Measurements from ENCODE around the gene CTBP2.
A peak's percentile ranks its signal among the peaks of the same experiment; 100 is the strongest.
"Not testable (repeated sequence)": the region's sequence is repeated elsewhere in the genome, so short reads cannot be mapped to it uniquely, and the experiment has no call there.

The CTBP2 gene

DNA sequence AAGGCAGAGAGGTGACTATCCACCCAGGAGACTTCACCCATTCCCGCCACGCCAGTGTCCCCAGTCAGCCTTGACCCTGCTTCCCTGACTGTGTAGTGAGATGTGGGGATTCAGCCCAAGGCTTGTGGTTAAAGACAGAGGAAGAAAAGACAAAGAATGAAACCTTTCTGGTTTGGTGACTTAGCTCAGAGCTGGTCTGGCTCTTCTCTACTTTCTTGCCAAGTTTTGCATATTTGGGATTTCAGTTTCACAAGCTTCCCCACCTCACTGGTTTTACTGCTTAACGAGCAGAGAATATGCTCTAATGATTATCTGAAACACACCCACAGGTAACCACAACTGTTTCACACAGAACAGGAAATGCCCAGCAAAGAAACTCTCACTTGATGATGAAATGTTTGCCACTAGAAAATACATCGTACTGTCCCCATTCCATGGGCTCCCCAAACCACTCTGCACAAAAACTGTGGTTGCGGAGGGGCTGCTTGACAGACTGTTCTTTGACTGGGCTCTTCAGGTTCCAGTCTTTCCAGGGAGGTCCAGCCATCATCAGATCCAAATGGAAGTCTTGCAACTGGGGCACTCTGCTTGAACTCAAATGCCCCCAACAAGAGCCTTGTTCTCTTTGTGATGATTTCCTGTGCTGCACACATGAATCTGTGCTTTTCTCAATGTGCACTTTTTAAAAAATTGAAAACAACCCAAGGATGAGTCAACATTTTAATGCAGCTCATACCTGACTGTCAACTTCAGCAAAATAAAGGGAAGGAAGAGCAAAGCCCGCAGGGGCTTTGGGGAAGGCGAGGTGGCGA, 95.5 kb downstream of the CTBP2 start:
- DNase-seq (ENCODE audit: low spot score), result no peak

DNA sequence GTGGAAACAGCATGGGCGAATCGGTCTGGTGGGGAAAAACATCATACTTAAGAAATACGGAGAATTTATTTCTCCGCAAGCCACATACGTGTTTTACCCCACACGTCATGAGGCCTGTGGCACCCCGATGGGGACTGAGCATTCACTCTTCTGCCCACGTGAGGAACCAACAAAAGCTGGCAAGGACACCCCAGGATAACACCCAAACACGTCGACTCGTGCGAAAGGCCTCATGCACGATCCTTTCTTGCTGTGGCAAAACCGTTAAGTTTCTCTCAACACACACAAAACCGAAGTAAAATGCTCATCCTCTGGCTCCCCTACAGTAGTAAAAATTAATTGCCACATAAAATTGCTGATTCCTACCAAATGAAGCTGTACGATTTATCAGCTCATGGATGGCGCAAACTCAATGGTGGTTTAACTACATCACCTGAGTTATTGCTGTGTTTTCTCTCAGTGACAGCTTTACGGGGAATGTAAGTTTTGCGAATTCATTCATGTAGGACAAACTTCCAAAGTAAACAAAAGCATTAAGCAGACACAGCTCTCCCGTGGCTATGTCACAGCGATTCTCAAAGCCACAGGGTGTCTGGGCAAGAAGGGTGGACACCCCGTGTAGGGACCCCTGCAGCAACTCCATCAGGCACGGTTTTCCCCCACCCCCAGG, 97.0 kb downstream of the CTBP2 start:
- no peak for DNase-seq (ENCODE audit: low spot score)

DNA sequence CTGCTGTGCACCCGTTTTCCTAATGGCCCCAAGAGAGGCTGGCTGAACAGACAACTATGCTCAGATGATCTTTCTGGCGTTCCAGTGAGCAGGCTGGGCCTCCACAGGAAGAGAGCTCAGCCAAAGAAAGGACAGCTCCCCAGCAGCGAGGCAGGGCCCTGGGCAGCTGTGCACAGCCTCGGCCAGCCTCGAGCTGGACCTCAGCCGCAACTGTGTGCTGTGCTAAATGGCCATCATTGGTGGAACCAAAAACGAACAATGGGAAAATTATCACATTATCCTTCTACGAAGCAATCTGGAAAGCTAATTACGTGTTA, 97.5 kb downstream of the CTBP2 start:
- no peak for DNase-seq (ENCODE audit: low spot score)

DNA sequence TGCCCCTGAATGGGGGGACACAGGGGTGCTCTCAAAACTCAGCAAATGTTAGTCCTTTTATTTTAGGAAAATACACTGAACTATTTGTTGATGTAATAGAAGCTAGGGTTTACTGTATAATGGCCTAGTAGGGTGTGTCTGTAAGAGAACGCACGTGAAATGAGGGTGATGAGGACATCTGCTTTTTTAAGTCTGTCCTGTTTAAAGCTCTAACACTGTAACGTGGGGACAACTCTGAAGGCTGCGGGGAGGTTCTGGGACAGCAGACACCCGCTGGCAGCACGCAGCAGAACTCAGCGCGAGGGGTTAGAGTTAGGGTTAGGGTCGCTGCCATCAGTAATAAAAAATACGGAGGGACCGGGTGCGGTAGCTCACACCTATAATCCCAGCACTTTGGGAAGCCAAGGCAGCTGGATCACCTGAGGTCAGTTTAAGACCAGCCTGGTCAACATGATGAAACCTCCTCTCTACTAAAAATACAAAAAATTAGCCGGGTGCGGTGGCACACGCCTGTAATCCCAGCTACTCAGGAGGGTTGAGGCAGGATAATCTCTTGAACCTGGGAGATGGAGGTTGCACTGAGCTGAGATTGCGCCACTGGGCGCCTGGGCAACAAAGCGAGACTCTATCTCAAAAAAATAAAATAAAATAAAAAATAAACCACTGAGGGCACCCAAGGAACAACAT, 98.0 kb downstream of the CTBP2 start:
- no peak for DNase-seq (ENCODE audit: low spot score)

DNA sequence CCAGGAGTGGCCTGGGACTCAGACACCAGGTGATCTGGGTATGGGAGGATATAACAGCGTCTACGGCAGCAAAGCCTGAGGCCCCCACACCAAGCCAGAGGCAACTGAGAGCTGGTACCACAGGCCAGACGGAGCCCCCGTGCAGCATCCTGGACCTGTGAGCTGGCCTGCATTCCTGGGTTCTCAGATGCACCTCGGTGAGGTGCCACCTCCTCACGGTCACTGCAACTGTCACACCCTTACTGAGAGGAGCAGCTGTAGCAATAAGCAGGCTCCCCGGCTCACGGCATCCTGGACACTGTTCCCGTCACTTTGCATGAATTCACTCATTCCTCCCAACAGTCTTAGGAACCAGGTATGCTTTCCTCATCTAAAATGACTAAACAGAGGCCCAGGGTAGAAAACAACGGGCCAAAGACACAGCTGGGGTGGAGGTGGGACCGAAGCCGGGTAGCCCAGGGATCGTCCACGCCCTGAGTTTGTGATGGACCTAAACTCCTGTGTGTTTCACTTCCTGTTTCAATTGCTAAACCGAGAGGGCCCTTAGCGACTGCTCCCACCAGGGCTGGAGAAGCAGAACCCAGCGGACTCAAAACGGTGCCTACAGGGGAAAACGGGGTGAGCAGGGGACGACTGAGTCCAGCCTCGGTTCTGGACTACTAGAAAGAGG, 98.7 kb downstream of the CTBP2 start:
- DNase-seq (ENCODE audit: low spot score), result no peak

DNA sequence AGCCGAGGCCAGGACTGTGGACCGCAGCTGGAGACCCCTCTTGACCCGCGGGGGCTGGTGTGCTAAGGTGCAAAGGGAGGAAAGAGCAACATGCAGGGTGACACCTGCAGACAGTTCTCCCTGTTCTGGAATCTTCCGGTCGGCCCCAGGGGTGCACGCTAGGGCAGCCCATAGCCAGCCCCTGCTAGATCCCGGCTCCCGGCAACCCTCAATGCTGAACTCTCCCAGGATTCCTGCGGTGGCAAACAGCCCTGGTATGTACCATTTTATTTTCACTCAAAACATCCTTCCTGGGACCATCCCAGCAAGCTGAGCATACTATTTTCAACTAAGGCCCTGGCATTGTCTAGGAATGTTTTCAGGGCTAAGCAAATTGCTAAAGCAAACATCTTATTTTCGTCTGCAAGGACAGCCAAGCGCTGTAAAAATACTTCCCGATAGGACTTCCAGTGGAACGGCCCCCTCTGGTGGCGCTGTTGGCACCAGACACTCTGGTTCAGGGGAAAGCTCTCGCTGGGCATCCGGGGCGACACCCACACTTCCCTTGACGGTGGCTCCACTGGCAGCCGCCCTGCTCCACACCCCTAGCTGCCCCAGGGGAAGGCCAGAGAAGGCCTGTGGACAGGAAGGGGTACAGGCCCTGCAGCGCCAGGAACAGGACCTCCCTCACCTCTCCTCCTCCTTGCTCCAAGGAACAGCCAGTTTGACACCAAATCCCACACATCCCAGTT, 99.4 kb downstream of the CTBP2 start:
- DNase-seq (ENCODE audit: low spot score), result peak; percentile 32

DNA sequence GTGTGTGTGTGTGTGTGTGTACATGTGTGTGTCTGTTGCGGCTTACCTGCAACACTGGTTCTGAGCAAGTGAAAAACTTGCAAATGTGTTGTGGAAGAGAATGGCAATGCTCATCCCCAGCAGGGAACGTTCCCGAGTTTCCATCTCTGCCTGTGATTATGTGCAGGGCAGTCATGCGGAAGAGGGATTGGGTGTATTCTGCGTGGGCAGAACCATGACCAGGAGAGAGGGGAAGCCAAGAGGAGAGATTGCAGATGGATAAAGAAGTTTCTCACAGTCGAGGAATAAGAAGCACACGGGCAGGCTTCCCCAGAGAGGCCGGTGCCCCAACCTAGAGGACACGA, 99.9 kb downstream of the CTBP2 start:
- no peak for DNase-seq (ENCODE audit: low spot score)

DNA sequence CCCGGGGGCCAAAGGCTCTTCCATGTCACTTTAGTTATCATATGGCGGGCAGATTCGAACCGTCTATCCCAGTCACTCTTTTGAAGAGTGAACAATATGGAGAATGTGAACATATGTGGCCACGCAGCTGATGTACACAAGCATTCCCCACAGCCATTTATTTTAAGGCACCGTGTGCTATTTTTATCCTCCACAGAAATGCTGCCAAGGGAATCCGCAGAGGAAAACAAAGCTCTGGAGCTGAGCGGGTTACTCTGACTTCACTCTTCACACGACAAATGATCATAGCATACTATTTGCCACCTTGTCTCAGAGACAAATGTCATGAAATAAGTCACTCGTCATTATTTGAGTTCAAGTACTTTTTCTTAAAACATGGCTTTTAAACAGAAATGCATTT, 100.3 kb downstream of the CTBP2 start:
- no peak for DNase-seq (ENCODE audit: low spot score)

DNA sequence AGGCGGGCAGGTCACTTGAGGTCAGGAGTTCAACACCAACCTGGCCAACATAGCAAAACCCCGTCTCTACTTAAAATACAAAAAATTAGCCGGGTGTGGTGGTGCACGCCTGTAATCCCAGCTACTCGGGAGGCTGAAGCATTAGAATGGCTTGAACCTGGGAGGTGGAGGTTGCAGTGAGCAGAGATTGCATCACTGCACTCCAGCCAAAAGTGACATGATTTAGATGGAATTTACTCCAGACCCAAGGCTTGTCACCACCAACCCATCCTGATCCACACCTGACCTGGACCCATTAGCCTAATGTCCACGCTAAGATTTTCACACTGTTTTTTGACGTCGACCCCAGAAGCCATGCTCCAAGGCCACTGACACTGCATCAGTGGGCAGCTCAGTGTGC, 101.0 kb downstream of the CTBP2 start:
- DNase-seq (ENCODE audit: low spot score), result not testable (repeated sequence)

DNA sequence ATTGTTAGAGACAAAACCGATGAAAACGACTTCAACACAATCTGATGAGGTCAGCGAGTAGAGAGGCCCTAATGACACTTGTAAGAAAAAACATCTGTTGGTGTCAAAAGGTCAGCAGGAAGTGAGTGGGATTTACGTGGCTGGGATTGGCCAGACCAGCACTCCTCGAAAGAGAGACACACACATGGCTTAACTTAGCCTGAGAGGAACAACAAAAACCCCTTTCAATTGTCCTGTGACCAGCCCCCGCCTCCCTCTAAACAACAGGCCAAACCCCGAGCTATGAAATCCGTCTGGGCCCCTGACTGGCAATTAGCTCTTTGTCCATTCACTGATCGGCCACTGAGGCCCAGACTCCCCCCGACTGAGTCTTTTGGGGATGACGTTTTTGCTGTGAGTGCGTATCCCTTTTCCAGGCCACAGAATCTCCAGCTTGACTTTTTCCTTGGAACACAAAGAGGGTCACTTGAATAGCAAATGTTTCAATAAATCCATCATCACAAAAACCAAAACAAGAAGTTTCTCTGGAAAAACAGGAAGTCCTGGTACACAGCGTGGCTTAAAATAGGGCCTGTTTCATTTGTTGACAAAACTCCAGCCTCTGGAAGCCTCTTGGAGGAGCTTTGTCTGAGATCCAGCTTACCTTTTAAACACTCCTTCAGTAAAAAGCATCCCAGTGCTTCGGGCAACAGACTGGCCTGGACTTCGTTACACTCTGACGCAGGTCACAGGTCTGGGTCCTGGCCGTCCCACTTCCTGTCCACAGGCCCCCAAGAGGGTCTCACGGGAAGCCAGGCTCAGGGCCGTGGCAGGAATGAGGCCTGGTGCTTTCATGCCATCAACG, 103.0 kb downstream of the CTBP2 start:
- DNase-seq (ENCODE audit: low spot score), result peak; percentile 80

DNA sequence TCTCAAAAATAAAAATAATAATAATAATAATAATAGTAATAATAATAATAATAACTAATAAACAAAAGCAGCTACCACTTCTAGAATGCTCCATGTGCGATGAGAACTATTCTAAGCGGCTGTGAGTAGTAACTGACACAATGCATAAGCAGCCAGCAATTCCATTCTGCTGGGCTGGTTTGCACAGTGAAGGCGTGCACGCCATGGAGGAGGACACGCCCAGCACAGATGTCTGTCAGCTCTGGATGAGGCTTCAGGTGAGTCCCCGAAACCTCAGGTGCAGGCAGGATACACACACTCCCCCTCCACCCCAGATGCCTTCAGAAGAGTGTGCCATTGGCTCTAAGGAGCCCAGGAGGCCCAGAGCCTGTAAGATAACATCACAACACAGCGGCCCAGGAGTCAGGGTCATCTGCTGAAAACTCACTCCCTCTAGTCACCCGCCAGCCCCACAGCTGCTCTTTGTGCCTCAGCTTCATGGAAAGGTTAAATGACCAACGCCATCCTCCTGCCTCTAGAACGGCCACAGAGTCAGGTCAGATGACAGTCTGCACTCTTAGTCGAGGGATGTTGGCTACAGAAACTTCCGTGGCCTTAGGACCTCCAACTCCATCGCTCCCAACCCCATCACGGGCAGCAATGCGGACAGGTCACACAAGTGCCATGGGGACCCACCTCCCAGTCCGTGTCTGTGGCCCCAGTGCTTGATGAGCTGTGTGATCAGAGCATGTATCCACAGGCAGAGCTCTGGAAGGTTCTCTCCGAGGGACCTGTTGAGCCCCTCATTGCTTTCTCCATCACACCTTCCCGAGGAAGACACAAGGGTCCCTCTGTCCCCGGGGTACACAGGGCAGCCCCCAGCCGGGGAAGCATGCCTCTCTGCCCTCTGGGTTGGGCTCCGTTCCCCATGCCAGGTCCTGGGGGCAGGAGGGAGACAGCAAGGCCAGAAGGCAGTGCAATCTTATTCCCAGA, 103.9 kb downstream of the CTBP2 start:
- DNase-seq (ENCODE audit: low spot score), result no peak

DNA sequence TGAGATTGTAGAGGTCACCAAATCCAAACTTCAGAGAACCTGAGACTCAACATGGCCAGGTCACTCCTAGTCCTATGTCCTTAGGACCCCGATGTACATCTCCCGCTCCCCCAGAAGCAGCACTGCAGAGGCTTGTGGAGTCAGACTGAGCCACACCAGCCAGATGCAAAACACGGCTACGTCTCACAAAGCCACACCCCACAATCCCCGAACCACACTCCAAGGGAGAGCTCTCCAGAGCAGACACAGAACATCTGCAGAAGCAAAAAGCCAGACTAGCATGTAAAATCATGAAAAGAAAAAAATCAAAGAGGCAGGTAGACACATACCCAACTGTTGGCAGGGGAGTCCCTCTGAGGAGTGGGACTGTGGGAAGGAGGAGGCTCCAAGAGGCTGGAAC, 104.9 kb downstream of the CTBP2 start:
- no peak for DNase-seq (ENCODE audit: low spot score)

DNA sequence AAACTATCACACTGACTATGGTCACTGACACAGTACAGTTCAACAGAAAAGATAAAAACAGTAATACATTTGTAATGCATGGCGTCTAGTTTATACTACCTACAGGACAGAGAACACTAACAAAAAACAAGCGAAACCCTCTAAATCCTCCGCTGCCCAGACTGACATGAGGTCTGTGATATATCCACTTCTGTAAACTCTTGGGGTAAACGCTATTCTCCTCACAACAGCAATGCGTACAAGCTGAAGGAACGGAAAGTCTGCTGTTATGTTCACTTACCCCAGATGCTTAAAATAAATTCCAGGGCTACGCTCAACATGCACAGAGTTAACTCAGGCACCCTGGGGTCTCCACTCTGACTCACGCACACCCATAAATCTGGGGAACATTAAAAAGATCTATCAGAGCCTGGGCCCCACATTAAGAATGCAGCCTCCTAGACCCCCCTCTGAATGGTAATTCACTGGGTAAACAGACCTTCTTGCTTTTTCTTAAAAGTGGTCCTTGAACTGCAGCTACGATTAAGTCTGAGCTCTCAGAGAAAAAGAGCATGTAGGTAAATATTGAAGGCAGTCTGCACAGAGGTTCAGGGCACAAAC, 105.6 kb downstream of the CTBP2 start:
- DNase-seq (ENCODE audit: low spot score), result no peak

DNA sequence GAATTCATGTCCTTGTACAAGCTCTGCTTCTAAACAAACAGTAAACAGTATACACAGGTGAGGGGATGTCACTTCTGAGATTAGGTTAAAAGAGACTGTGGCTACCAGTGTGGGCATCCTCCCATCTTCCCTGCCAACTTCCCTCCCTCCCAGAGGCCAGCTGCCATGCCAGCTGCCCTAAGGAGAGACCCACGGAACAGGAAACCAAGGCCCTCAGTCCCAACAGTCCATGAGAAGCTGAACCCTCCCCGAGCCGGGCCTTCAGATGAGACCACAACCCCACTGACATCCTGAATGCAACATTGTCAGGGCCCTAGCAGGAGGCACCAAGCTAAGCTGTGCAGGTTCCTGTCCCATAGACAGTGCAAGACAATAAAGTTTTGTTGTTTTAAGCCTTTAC, 106.1 kb downstream of the CTBP2 start:
- DNase-seq (ENCODE audit: low spot score), result no peak

DNA sequence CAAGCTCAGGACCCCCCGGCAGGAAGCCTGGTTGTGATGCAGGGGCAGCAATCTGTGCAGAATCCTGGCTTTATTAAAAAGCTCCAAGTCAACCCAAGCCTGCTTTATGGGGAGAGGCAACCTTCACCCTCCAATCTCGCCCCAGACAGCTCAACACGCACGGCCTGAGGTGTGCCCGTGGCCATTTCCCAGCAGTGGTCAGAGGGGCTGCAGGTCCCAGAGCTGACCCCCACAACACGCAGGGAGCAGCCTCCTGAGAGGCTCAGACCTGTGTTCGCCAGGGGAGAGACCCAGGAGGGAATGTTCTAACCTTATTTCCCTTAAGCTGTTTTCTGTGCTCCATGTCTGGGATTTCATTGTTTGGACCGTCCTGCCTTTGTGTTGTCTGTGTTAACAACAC, 108.2 kb downstream of the CTBP2 start:
- DNase-seq (ENCODE audit: low spot score), result no peak

DNA sequence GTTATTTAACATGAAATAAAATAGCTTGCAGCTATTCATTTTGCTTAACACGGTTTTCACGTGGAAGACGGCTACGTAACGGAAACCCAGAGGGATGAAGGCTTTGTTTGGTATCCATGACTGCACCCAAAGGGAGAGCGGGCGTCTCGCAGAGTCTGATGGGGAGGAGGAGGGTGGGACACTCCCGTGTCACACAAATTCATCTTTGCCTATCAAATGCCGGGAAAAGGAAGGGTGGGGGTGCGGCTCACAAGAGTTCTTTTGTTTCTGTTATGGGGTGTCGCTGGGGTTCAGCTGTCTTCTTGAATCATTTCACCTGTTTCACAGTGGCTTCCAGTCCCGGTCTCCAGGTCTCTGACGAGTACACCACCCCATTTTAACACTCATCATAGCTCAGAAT, 110.0 kb downstream of the CTBP2 start:
- DNase-seq (ENCODE audit: low spot score), result no peak

DNA sequence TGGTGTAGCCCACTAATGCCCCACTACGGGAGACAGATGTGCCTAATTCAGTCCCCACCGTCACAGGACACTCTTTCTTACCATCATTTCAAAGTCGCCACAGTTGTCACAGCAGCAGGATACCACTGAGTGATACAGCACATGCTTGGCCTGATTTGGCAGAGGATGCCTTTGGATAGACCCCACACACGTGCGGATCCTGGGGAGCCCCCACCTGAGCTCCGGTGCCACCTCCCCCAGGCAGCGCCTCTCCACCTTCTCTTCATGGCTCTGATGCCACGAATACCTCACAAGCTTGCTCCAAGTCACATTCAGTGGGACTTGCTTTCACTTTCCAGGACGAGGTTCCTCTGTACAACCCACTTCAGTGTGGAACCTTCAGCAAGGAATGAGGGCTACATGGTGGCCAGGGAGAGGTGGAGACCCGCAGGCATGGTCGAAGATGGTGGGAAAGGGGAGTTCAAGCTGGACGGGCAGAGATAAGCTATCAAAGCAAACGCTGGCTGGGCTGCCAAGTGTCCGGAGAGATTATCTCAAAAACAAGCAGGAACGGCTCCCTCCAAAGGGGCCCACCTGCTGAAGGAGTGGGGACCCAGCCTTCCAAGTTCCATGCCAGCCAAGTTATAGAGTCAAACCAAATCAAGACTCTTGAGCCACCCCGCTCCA, 111.0 kb downstream of the CTBP2 start:
- no peak for DNase-seq (ENCODE audit: low spot score)

DNA sequence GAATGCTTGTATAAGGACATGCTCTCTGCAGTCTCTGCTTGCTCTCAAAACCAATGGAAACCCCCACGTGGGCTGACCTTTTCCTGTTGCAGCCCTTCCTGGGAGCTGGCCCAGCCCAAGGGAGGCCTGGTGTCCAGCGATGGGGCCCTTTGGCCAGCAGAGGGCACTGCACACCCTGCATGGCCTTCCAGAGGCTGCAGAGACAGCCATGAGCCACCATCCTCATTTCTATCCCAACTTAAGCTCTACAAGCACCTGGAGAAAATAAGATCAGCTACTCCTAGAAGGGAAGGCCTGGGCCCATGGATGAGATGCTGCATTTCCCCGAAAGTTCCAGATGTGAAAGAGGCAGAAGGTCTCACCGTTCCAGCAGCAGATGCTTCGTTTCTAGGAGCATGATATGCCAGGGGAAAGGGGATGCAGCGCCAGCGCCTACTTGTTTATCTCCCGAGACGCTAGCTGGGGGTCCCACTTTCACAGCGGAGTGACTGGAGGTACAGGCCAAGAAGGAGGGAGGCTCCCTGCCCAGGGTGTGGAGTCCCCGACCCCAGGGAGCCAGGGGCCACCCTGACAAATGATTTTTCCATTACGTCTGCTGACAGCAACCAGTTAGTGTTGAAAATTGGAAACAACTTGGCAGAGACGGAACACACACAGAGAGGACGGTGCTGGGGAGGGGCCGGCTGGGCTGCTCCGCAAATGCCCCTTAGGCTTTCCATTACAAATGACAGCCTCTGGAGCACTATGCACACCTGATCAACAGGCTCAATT, 112.1 kb downstream of the CTBP2 start:
- DNase-seq (ENCODE audit: low spot score), result peak; percentile 78
